Duodenal mucosa (tissue), 2 donors: ENCODE measurements around the gene C1QBP.

ENCODE experiments used
- H3K27ac ChIP-seq: one replicate; pipeline ENCODE4 v1.7.0; 2013; ENCODE audit warnings: low read depth, low read length
- H3K27me3 ChIP-seq, 2 donors: one replicate each; pipeline ENCODE4 v1.7.0; 2013; ENCODE audit warnings: low read length in 2 of 2, control low read depth in 1 of 2; ENCODE audit not compliant: insufficient read depth in 2 of 2, control insufficient read depth in 1 of 2
- H3K36me3 ChIP-seq, 2 donors: one replicate each; pipeline ENCODE4 v1.7.0; 2013; ENCODE audit warnings: low read length in 2 of 2, control low read depth in 1 of 2; ENCODE audit not compliant: insufficient read depth in 2 of 2, control insufficient read depth in 1 of 2
- H3K4me1 ChIP-seq, 2 donors: one replicate each; pipeline ENCODE4 v1.7.0; 2013; ENCODE audit warnings: low read length in 2 of 2, control low read depth in 1 of 2; ENCODE audit not compliant: insufficient read depth in 2 of 2, control insufficient read depth in 1 of 2
- H3K4me3 ChIP-seq, 2 donors: one replicate each; pipeline ENCODE4 v1.7.0; 2013; ENCODE audit warnings: low read length in 2 of 2, low read depth in 1 of 2
- H3K9ac ChIP-seq, 2 donors: one replicate each; pipeline ENCODE4 v1.7.0; 2013; ENCODE audit warnings: low read length in 2 of 2, low read depth in 1 of 2
- H3K9me3 ChIP-seq, 2 donors: one replicate each; pipeline ENCODE4 v1.7.0; 2013; ENCODE audit warnings: low read length in 2 of 2, control low read depth in 1 of 2; ENCODE audit not compliant: control insufficient read depth in 1 of 2

Gene C1QBP, protein sequence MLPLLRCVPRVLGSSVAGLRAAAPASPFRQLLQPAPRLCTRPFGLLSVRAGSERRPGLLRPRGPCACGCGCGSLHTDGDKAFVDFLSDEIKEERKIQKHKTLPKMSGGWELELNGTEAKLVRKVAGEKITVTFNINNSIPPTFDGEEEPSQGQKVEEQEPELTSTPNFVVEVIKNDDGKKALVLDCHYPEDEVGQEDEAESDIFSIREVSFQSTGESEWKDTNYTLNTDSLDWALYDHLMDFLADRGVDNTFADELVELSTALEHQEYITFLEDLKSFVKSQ

GRCh38 chr17:5438716-5439445 lies at the start of gene C1QBP:
Gene C1QBP, minus strand, starts transcription at chr17:5439155. Its CDS starts 82 bp downstream, at chr17:5439073.
- H3K4me3 ChIP-seq = peak within 1 kb of the TSS; percentile 84 to 85
- H3K9ac ChIP-seq = peak within 1 kb of the TSS; percentile 80 to 81
- no peaks in the 10 kb centered on the region for H3K27me3 ChIP-seq
- H3K27ac ChIP-seq = peak within 1 kb of the TSS; percentile 7
- peaks cover 17 to 40% of the 10 kb centered on the region in 2 donors for H3K36me3 ChIP-seq
- H3K4me1 ChIP-seq = peaks cover 20 to 21% of the 10 kb centered on the region in 2 donors
- H3K9me3 ChIP-seq = no peaks in the 10 kb centered on the region

DNA sequence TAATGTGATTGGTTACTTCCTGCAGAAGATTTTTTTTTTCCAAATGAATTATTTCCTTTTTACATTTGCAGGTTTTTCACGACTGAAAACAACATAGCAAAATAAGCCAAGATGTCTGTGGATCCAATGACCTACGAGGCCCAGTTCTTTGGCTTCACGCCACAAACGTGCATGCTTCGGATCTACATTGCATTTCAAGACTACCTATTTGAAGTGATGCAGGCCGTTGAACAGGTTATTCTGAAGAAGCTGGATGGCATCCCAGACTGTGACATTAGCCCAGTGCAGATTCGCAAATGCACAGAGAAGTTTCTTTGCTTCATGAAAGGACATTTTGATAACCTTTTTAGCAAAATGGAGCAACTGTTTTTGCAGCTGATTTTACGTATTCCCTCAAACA lies 49.8 kb upstream of the C1QBP start:
- Histone ChIP-seq H3K27ac (no peak overlapping the region), H3K9me3 (no peaks in the 10 kb centered on the region), H3K4me1 (peaks cover 19 to 21% of the 10 kb centered on the region in 2 donors), H3K9ac (no peak overlapping the region), H3K4me3 (no peak overlapping the region), H3K36me3 (peaks cover 5 to 31% of the 10 kb centered on the region in 2 donors), H3K27me3 (no peaks in the 10 kb centered on the region)

- H3K4me3 ChIP-seq = peak within 1 kb of the TSS; percentile 89 to 98
- no peaks in the 10 kb centered on the region for H3K9me3 ChIP-seq
- no peaks in the 10 kb centered on the region for H3K27me3 ChIP-seq
- H3K36me3 ChIP-seq = peaks cover 13 to 49% of the 10 kb centered on the region in 2 donors
- peaks cover 19 to 21% of the 10 kb centered on the region in 2 donors for H3K4me1 ChIP-seq
- H3K9ac ChIP-seq = peak within 1 kb of the TSS; percentile 91 to 97
- H3K27ac ChIP-seq = peak within 1 kb of the TSS; percentile 99
Measured at GRCh38 chr17:5486206-5487124, 47.5 kb upstream of the C1QBP start, which contains the start of gene MIS12. Gene MIS12, plus strand, starts transcription at chr17:5486566. Its CDS starts 2,297 bp downstream, at chr17:5488863.

- Histone ChIP-seq H3K27me3 (no peaks in the 10 kb centered on the region), H3K36me3 (peaks cover 18 to 53% of the 10 kb centered on the region in 2 donors), H3K9me3 (no peaks in the 10 kb centered on the region), H3K27ac (peak within 1 kb of the TSS; percentile 99), H3K9ac (peak within 1 kb of the TSS; percentile 91 to 97), H3K4me3 (peak within 1 kb of the TSS; percentile 89 to 98), H3K4me1 (peaks cover 19 to 21% of the 10 kb centered on the region in 2 donors)
Measured at GRCh38 chr17:5485270-5486205, 46.6 kb upstream of the C1QBP start, which contains the start of gene DERL2. Gene DERL2, minus strand, starts transcription at chr17:5486178. Its CDS starts 17 bp downstream, at chr17:5486161.

- Histone ChIP-seq H3K36me3 (peaks cover 38 to 69% of the 10 kb centered on the region in 2 donors), H3K27me3 (no peaks in the 10 kb centered on the region), H3K9me3 (no peaks in the 10 kb centered on the region), H3K27ac (no peak overlapping the region), H3K9ac (no peak overlapping the region), H3K4me3 (no peak overlapping the region), H3K4me1 (peaks cover 8% of the 10 kb centered on the region in 2 donors)
Measured at GRCh38 chr17:5481451-5481850, 42.5 kb upstream of the C1QBP start.

GRCh38 chr17:5480962-5481361 lies 42.0 kb upstream of the C1QBP start:
- Histone ChIP-seq H3K27ac (no peak overlapping the region), H3K4me1 (peaks cover 8% of the 10 kb centered on the region in 2 donors), H3K9ac (no peak overlapping the region), H3K4me3 (no peak overlapping the region), H3K36me3 (peaks cover 39 to 74% of the 10 kb centered on the region in 2 donors), H3K27me3 (no peaks in the 10 kb centered on the region), H3K9me3 (no peaks in the 10 kb centered on the region)

DNA sequence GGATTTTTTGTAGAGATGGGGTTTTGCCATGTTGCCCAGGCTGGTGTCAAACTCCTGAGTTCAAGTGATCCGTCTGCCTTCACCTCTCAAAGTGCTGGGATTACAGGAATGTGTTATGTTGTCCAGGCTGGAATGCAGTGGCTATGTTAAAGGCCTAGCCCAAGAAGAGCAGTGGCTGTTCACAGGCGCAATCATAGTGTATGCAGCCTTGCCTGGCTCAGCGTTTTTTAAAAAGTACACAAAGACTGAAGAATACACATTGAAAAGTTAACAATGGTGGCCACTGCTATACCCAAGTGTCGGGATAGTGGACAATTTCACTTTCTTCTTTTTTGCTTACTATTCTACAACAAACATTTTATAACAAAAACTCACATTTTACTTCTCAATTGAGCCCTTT lies 40.0 kb upstream of the C1QBP start:
- H3K9ac ChIP-seq = no peak overlapping the region
- H3K27me3 ChIP-seq = no peaks in the 10 kb centered on the region
- peaks cover 51 to 87% of the 10 kb centered on the region in 2 donors for H3K36me3 ChIP-seq
- H3K4me1 ChIP-seq = no peaks in the 10 kb centered on the region
- H3K27ac ChIP-seq = no peak overlapping the region
- H3K9me3 ChIP-seq = no peaks in the 10 kb centered on the region
- no peak overlapping the region for H3K4me3 ChIP-seq

- H3K4me3 ChIP-seq = no peak overlapping the region
- no peaks in the 10 kb centered on the region for H3K9me3 ChIP-seq
- H3K4me1 ChIP-seq = no peaks in the 10 kb centered on the region
- H3K9ac ChIP-seq = no peak overlapping the region
- H3K27me3 ChIP-seq = no peaks in the 10 kb centered on the region
- H3K36me3 ChIP-seq = peaks cover 47 to 57% of the 10 kb centered on the region in 2 donors
- no peak overlapping the region for H3K27ac ChIP-seq
Measured at GRCh38 chr17:5473906-5474305, 35.0 kb upstream of the C1QBP start.

- Histone ChIP-seq H3K27me3 (no peaks in the 10 kb centered on the region), H3K9ac (no peak overlapping the region), H3K4me1 (peaks cover 2 to 9% of the 10 kb centered on the region in 2 donors), H3K4me3 (no peak overlapping the region), H3K9me3 (no peaks in the 10 kb centered on the region), H3K27ac (no peak overlapping the region), H3K36me3 (peaks cover 36 to 44% of the 10 kb centered on the region in 2 donors)
Measured at GRCh38 chr17:5472511-5472910, 33.6 kb upstream of the C1QBP start.
